IPS-11a (cell line): ENCODE results near the gene WDR55.
"Not testable (repeated sequence)": the region's sequence is repeated elsewhere in the genome, so short reads cannot be mapped to it uniquely, and the experiment has no call there.

ENCODE experiments used
- H3K4me3 ChIP-seq: one replicate; pipeline ENCODE4 v1.5.1; 2013; ENCODE audit warnings: low read depth, low read length, control low read depth

Gene WDR55

DNA sequence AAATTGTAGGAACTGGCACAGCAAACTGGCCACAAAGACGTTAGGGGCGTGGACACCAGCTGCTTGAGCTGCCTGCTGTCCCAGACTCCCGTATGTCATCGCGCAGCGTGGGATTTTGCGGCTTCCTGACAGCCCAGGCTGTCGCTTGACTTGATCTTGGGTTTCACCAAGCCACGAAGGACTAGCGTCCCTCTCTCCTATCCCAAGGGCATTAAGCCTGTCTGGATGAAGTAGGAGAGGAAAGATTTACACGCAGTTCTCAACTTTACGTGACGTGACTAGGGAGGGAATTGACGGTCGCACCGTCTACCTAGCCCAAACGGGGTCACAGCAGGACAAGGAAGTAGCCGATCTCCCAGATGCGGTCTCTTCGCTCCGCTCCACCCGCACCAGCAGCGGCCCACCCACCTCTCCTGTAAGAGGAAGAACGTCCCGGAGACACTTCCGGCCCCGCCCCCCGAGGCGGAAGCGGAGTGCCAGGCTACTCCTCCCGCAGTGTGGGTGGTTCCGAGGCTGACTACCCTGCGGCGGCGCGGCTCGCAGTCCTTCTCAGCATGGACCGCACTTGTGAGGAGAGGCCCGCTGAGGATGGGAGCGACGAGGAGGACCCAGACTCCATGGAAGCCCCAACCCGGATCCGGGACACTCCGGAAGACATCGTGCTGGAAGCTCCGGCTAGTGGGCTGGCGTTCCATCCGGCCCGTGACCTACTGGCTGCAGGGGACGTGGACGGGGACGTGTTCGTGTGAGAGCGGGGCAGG lies at the start of gene WDR55:
WDR55 (plus strand) TSS at position 546 of the 761 bp plus-strand sequence; CDS start at position 555, 9 bp downstream.
- peak within 1 kb of the TSS; percentile 92 for H3K4me3 ChIP-seq

DNA sequence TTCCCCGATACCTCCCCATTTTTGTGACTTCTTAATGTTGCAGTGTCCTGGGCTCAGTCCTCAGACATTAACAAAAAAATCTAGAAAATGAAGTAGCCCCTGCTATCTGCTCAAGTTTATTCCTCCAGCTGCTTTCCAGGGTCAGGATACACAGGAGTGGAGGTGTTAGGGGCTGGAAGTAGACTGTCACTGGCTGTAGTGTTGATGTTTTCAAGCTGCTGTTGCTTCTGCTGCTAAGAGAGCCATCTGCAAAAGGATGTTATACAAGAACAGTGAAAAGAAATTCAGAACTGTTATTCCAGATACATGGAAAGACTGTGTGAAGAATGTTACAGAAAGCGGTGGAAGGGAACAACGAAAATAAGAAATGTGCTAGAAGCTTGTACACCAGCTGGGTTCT lies 42.4 kb upstream of the WDR55 start:
- H3K4me3 ChIP-seq, result no peak overlapping the region

- not testable (repeated sequence) for H3K4me3 ChIP-seq
Measured at GRCh38 chr5:140623061-140623460, 41.6 kb upstream of the WDR55 start.

DNA sequence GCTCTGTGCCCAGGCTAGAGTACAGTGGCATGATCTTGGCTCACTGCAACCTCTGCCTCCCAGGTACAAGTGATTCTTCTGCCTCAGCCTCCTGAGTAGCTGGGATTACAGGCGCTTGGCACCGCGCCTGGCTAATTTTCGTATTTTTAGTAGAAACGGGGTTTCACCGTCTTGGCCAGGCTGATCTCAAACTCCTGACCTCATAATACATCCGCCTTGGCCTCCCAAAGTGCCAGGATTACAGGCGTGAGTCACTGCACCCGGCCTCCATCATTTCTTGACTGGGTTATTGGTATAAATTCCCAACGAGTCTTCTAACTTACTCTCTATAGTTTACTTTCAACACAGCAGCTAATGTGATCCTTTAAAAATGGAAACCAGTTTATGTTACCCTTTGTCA lies 39.8 kb upstream of the WDR55 start:
- not testable (repeated sequence) for H3K4me3 ChIP-seq

- no peak overlapping the region for H3K4me3 ChIP-seq
Measured at GRCh38 chr5:140627972-140628371, 36.7 kb upstream of the WDR55 start.

DNA sequence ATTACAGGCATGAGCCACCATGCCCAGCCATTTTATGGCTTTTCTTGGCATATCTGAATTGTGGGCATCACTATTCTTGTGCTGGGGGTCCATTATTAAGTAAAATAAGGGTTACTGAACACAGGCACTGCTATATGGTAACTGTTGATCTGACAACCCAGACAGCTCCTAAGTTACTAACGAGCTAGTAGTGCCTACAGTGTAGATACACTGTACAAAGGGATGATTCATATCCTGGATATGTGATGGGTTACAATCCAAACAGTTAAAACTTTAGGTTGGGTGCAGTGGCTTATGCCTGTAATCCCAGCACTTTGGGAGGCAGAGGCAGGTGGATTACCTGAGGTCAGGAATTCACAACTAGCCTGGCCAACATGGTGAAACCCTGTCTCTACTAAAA lies 36.0 kb upstream of the WDR55 start:
- no peak overlapping the region for H3K4me3 ChIP-seq

DNA sequence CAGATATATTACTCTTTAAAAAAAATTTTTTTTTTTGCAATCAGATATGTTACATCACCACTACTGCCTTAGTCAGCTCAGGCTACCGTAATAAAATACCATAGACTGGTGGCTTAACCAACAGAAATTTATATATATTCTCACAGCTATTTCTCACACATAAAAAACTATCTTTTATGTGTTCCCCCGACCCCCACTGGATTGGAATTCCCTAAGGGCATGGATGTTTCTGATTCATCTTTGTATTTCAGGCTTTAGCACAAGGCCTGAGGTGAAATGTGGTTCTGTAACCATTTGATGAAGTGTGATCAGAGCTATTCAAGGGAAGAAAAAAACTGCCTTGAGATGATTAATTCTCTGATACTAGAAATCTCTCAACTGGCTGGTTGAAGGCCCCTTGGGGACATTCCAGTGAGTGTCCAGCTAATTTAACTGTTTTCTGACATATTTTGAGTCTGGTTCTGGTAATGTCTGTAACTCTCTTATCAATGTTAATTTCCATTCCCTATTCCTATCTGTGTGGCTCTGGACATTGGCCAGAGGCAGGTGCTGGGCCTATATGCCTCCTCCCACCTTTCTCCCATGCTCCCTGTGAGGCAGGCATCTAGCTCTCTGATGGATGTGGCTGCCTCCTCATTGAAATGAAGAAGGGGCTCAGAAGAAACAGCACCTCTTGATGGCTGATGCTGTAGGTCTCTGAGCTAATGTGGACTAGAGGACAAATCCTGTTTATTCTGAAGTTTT lies 34.2 kb upstream of the WDR55 start:
- H3K4me3 ChIP-seq, result no peak overlapping the region

DNA sequence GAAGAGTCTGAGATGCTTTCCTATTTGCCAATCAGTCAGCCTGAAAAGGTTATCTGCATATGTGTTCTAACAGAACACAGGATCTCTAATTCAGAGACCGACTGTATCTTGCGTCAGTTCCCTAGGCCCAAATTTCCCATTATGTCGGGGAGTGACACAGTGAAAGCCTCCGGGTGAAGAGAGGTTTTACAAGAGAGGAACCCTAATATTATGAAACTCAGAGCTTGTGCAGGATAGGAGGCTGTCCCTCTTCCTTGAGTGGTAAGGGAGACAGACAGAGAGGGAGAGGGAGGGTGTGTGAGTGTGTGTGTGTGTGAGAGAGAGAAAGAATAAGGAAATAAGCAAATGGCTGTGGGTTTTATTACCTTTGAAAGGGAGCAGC lies 33.7 kb upstream of the WDR55 start:
- H3K4me3 ChIP-seq, result no peak overlapping the region

DNA sequence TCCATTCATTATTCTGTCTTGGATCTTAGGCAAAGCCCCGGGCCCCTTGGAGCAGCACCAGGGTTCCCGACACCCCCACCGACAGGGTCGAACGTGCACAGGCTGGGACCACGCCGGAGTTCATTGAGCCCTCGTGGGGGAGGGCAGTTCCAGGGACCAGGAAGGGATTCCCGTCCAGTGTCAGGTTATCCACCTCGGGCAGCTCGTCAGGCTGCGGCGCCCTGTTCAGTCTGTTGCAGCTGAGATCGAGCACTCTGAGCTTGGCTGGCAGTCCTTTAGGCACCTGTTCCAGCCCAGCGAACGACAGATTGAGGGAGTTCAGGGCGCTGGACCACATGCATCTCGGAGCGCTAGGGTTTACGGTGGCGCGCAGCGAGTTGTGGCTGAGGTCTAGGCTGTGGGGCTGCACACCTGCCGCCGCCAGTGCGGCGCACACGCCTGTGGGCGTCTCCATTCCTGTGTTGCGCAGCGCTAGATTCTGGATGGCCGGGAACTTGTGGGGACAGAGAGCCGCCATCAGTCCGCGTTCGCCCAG lies 32.8 kb upstream of the WDR55 start:
- H3K4me3 ChIP-seq, result no peak overlapping the region

- no peak overlapping the region for H3K4me3 ChIP-seq
Measured at GRCh38 chr5:140632366-140633020, 32.2 kb upstream of the WDR55 start.

GRCh38 chr5:140633021-140633471 lies 31.7 kb upstream of the WDR55 start, which contains the start of gene CD14:
Gene CD14 (minus strand): TSS chr5:140633175. CDS start chr5:140633071, 104 bp downstream.
- no peak within 1 kb of the TSS for H3K4me3 ChIP-seq

- H3K4me3 ChIP-seq, result no peak overlapping the region
Measured at GRCh38 chr5:140633501-140633900, 31.2 kb upstream of the WDR55 start.

DNA sequence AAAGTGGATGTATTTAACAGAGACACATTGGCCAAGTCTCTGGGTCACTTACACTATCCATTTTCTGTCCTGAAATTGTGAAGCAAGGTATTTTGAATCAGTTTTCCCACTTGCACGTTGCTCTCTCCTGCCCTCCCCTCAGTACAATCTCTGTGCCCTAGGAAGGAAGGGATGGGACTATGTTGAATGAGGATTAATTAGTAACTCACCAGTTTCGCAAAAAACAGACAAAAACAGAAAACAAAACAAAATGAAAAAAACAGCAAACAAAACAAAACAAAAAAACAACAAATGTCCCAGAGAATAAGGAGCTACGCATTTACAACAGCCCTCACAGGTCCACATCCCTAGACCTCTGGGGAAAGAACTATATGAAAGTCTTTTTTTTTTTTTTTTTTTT lies 30.6 kb upstream of the WDR55 start:
- no peak overlapping the region for H3K4me3 ChIP-seq

- H3K4me3 ChIP-seq, result no peak overlapping the region
Measured at GRCh38 chr5:140635291-140636257, 29.1 kb upstream of the WDR55 start.

- H3K4me3 ChIP-seq, result no peak overlapping the region
Measured at GRCh38 chr5:140637371-140638100, 27.2 kb upstream of the WDR55 start.

DNA sequence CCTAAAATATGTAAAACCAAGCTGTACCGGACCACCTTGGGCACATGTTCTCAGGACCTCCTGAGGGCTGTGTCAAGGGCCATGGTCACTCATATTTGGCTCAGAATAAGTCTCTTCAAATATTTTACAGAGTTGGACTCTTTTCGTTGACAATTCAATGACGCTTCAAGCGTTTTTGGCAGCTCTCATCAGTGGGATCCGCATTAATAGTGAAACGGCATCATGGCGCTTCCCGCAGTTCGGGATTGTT lies 25.9 kb upstream of the WDR55 start:
- H3K4me3 ChIP-seq, result not testable (repeated sequence)

DNA sequence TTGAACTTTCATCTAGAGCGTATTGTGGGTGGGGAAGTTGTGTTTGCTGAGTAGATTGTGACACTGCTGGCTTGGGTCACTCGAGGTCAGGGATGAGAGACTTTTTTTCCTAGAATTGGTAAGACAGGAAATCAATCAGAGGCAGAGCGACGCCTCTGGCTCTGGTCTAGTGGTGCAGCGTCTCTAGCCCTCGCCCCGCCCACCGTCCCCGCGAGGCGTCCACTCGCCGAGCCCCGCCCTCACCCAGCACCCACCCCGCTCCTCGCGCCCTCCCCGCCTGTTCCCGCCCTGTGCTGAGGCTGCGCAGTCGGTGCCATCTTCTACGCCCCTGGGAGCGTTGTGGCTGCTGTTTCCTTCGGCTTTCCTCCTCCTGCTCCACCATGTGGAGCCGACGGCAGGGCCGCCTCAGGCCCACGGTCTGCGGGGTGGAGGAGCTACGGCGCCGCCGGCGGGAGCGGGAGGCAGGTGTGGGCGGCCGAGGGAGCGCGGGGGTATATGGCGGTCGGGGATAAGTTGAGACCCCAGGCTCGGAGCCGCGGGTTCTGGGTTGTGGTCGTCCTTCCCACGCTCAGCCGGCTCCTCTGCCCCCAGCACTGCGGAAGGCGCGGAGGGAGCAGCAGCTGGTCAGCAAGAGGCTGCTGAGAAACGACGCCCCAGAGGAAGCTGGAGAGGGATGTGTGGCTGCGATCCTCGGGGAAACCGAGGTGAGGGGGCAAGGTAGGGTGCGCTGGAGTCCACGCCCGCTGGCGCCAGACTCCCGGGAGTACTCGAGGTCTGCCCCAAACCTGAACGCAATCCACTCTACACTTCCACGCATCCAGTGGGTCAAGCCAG lies 25.3 kb upstream of the WDR55 start, which contains the start of gene TMCO6:
TMCO6 (plus strand) TSS at position 304 of the 834 bp plus-strand sequence; CDS start at position 381, 77 bp downstream.
- H3K4me3 ChIP-seq, result peak within 1 kb of the TSS; percentile 81

DNA sequence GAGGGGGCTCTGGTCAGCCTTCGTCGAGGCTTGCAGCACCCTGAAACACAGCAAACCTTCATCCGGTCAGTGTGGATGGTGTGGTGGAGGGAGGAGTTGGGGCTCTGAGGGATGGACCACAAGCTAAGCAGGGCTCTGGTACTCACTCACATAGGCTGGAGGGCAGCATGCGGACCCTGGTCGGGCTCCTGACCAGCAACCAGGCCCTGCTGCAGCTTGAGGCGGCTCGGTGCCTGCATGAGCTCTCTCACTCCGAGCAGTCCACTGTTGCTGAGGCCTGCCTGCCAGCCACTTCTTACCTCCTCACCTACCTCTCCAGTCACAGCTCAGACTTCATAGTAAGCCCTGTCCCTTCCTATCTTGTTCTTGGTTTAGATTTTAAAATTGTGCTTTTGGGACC lies 23.0 kb upstream of the WDR55 start:
- H3K4me3 ChIP-seq, result no peak overlapping the region

GRCh38 chr5:140642718-140643117 lies 22.0 kb upstream of the WDR55 start:
- no peak overlapping the region for H3K4me3 ChIP-seq
